ENCODE data around the gene NAP1L5. TPM values are rescaled to one million over a fixed set of nuclear protein-coding genes. Genes with fewer than 3 reads are reported as not detected.

NAP1L5 gene
- total RNA-seq, 1 experiment from 2014 or later, result 1.8 TPM

DNA sequence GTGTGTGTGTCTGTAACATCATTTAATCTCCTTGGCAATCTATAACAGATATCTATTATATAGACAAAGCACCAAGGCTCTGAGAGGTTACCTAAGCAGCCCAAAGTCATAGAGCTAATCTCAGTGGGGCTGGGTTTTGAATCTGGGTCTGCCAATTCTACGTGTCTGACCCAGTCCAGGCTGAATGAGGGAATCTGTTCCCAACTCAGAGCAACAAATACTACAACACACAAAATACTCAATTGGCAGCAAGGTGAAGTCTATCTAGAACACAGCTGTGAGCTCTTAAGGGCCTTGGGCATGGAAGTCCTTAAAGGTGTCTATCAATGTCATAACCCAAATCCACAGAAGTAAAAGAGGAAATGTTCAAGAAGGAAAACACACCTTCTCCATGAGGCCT lies 47.5 kb upstream of the NAP1L5 start:
- ChIA-PET POLR2A (no interaction called here), RAD21 (ENCODE audit: low non-redundant PET in 1 of 2, low total read pairs in 2 of 2, uncharacterized antibody in 2 of 2, unreplicated experiment in 2 of 2) (no interaction called here), CTCF (no interaction called here)
- BruUV-seq (replicated peaks), result no TSS peak
- H4K20me1 ChIP-seq (ENCODE audit: insufficient read depth), result no peaks in the 10 kb centered on the region
- no peak overlapping the region for H3K9ac ChIP-seq (ENCODE audit: low read length)
- no peak overlapping the region for H3K4me2 ChIP-seq (ENCODE audit: low read length)
- no peaks in the 10 kb centered on the region for H3K9me2 ChIP-seq (ENCODE audit: insufficient read depth)
- ATAC-seq, result no peak
- H3K79me2 ChIP-seq (ENCODE audit: insufficient read depth, low read length), result no peaks in the 10 kb centered on the region
- TF ChIP-seq, protein P1, sequence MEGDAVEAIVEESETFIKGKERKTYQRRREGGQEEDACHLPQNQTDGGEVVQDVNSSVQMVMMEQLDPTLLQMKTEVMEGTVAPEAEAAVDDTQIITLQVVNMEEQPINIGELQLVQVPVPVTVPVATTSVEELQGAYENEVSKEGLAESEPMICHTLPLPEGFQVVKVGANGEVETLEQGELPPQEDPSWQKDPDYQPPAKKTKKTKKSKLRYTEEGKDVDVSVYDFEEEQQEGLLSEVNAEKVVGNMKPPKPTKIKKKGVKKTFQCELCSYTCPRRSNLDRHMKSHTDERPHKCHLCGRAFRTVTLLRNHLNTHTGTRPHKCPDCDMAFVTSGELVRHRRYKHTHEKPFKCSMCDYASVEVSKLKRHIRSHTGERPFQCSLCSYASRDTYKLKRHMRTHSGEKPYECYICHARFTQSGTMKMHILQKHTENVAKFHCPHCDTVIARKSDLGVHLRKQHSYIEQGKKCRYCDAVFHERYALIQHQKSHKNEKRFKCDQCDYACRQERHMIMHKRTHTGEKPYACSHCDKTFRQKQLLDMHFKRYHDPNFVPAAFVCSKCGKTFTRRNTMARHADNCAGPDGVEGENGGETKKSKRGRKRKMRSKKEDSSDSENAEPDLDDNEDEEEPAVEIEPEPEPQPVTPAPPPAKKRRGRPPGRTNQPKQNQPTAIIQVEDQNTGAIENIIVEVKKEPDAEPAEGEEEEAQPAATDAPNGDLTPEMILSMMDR (IDR thresholded peaks at IDR 0.05 in 2 of 3, conservative IDR thresholded peaks at IDR 0.05 in 1 of 3; ENCODE audit: borderline replicate concordance in 1 of 3, insufficient read depth in 1 of 3, low read depth in 2 of 3, low read length in 2 of 3), result no peak
- no peak for TF ChIP-seq ZFX (IDR thresholded peaks at IDR 0.05)
- TF ChIP-seq TCF7L2 (IDR thresholded peaks at IDR 0.05; ENCODE audit: borderline replicate concordance, extremely low read depth, insufficient read depth, insufficient read length), result no peak
- no peak for TF ChIP-seq EZH2 (IDR thresholded peaks at IDR 0.05)
- no peak for TF ChIP-seq CBX3 (IDR thresholded peaks at IDR 0.05; ENCODE audit: low read depth)
- no peak for TF ChIP-seq JUND (IDR thresholded peaks at IDR 0.05)
- no peak for TF ChIP-seq REST (IDR thresholded peaks at IDR 0.05; ENCODE audit: low read depth)
- TF ChIP-seq ELF1 (IDR thresholded peaks at IDR 0.05; ENCODE audit: borderline replicate concordance, low read depth), result no peak
- TF ChIP-seq, protein P2, sequence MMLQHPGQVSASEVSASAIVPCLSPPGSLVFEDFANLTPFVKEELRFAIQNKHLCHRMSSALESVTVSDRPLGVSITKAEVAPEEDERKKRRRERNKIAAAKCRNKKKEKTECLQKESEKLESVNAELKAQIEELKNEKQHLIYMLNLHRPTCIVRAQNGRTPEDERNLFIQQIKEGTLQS (IDR thresholded peaks at IDR 0.05), result no peak
- TF ChIP-seq CEBPB (IDR thresholded peaks at IDR 0.05; ENCODE audit: low read depth), result no peak
- TF ChIP-seq YY1 (IDR thresholded peaks at IDR 0.05; ENCODE audit: extremely low read depth, insufficient replicate concordance, low read depth, low read length), result no peak
- TF ChIP-seq, protein P3, sequence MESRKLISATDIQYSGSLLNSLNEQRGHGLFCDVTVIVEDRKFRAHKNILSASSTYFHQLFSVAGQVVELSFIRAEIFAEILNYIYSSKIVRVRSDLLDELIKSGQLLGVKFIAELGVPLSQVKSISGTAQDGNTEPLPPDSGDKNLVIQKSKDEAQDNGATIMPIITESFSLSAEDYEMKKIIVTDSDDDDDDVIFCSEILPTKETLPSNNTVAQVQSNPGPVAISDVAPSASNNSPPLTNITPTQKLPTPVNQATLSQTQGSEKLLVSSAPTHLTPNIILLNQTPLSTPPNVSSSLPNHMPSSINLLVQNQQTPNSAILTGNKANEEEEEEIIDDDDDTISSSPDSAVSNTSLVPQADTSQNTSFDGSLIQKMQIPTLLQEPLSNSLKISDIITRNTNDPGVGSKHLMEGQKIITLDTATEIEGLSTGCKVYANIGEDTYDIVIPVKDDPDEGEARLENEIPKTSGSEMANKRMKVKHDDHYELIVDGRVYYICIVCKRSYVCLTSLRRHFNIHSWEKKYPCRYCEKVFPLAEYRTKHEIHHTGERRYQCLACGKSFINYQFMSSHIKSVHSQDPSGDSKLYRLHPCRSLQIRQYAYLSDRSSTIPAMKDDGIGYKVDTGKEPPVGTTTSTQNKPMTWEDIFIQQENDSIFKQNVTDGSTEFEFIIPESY (IDR thresholded peaks at IDR 0.05; ENCODE audit: extremely low read depth, insufficient replicate concordance, low read length), result no peak
- no peak for TF ChIP-seq MAX (IDR thresholded peaks at IDR 0.05)
- TF ChIP-seq POLR2AphosphoS5 (IDR thresholded peaks at IDR 0.05; ENCODE audit: low read depth, low read length), result no peak
- TF ChIP-seq SP1 (IDR thresholded peaks at IDR 0.05; ENCODE audit: low read depth), result no peak
- no peak for TF ChIP-seq EGR1 (IDR thresholded peaks at IDR 0.05; ENCODE audit: low read depth)
- no peaks in the 10 kb centered on the region for H3K9me3 ChIP-seq (ENCODE audit: control insufficient read depth in 1 of 2, insufficient read depth in 1 of 2, low read depth in 1 of 2, low read length in 2 of 2)
- no peak overlapping the region for H3K27ac ChIP-seq (ENCODE audit: low read depth, low read length)
- H3K4me3 ChIP-seq (replicated peaks in 1 of 2; ENCODE audit: low read depth in 1 of 2, low read length in 2 of 2), result no peak overlapping the region
- no peaks in the 10 kb centered on the region for H3K4me1 ChIP-seq (ENCODE audit: control insufficient read depth in 1 of 2, insufficient read depth in 2 of 2, low read length in 2 of 2)
- intact Hi-C loops (cut with micrococcal nuclease), result no loop called here
- no peaks in the 10 kb centered on the region for H3K27me3 ChIP-seq (ENCODE audit: insufficient read depth, low read length)
- DNase-seq (ENCODE audit: low read depth, low spot score), result no peak
- peaks cover 0 to 5% of the 10 kb centered on the region in 2 experiments; a peak in 1 of 4 replicates for H3K36me3 ChIP-seq (ENCODE audit: control insufficient read depth in 1 of 2, insufficient read depth in 2 of 2, low read length in 2 of 2)
- no peak overlapping the region for H2AFZ ChIP-seq (ENCODE audit: low read depth, low read length, poor library complexity, severe bottlenecking)

Measured in HCT116 (cell line).